SJSA1 (cell line): ENCODE data around the gene PIM3. TPM values are rescaled to one million over a fixed set of nuclear protein-coding genes. Genes with fewer than 3 reads are reported as not detected.

Experiments used
- DNase-seq, 2 experiments: peaks; one replicate each; pipeline ENCODE4 v3.0.0-alpha.2; 2015 to 2020; ENCODE audit warnings: low spot score in 2 of 2, low read depth in 1 of 2
- H3K27ac ChIP-seq: fragments of 250-450 bp; sonication (Bioruptor Pico); 2 replicates; pipeline ENCODE4 v1.5.1; 2020; ENCODE audit warnings: mild to moderate bottlenecking, moderate library complexity
- H3K27me3 ChIP-seq: fragments of 250-450 bp; sonication (Bioruptor Pico); replicated peaks from 2 replicates; pipeline ENCODE4 v1.5.1; 2020; ENCODE audit warnings: mild to moderate bottlenecking, moderate library complexity
- H3K36me3 ChIP-seq: fragments of 250-450 bp; sonication (Bioruptor Pico); 2 replicates; pipeline ENCODE4 v1.5.1; 2020; ENCODE audit warnings: mild to moderate bottlenecking
- H3K4me1 ChIP-seq: fragments of 250-450 bp; sonication (Bioruptor Pico); replicated peaks from 2 replicates; pipeline ENCODE4 v1.6.1; 2021; ENCODE audit warnings: mild to moderate bottlenecking
- H3K4me3 ChIP-seq: fragments of 250-450 bp; sonication (Bioruptor Pico); 2 replicates; pipeline ENCODE4 v1.5.1; 2020; ENCODE audit warnings: mild to moderate bottlenecking
- H3K9me3 ChIP-seq: fragments of 250-450 bp; sonication (Bioruptor Pico); replicated peaks from 2 replicates; pipeline ENCODE4 v1.5.1; 2020; ENCODE audit warnings: mild to moderate bottlenecking
- total RNA-seq: library from RNA; depleted of rRNA; stranded (reverse); fragments of >200 nt; shearing (Covaris generic); gene quantifications from 2 replicates; pipeline ENCODE4 v1.2.3, GENCODE V29; 2014; rRNA removed

The PIM3 gene
- 53.0 and 55.8 TPM in 2 replicates for total RNA-seq

- H3K4me1 ChIP-seq = peaks cover 33% of the 10 kb centered on the region
- peak; percentile 94 to 96 for DNase-seq
- H3K4me3 ChIP-seq = peak within 1 kb of the TSS; percentile 88
- H3K27ac ChIP-seq = peak within 1 kb of the TSS; percentile 92
- H3K27me3 ChIP-seq = no peaks in the 10 kb centered on the region
- no peaks in the 10 kb centered on the region for H3K9me3 ChIP-seq
- H3K36me3 ChIP-seq = peaks cover 45% of the 10 kb centered on the region
Observed at GRCh38 chr22:49960159-49961004, at the start of gene PIM3. TSS of gene PIM3 (plus strand) at chr22:49960772. CDS start at chr22:49960948, 176 bp downstream.

DNA sequence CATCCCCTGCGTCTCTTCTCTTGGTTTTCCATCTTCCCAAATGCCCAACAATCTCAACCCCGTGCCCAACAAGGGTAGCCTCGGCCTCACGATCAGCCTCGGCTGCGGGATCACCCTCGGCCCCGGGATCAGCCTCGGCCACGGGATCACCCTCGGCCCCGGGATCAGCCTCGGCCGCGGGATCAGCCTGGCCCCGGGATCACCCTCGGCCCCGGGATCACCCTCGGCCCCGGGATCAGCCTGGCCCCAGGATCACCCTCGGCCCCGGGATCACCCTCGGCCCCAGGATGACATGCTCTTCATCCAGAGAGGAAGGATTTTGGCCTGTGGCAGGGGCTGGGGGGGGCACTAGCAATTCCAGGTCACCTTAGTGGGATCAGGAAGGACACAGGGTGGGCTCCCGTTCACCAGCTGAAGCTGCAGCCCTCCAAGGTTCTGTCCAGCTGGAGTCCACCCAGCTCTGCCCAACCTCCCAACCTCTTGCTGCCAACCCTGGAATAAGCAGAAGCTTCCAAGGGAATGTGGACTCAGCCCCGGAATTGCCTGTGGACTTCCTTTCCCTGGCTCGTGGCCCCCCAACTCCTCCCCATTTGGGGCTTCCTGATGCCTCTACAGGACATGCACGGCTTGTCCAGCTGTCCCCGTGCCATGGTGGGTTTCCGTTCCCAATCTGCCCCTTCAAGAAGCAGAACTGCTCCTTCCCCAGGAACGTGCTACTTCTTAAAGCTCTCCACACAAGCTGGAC lies 48.5 kb upstream of the PIM3 start:
- no peak overlapping the region for H3K4me3 ChIP-seq
- H3K27me3 ChIP-seq = no peaks in the 10 kb centered on the region
- peaks cover 31% of the 10 kb centered on the region for H3K36me3 ChIP-seq
- H3K9me3 ChIP-seq = no peaks in the 10 kb centered on the region
- DNase-seq = no peak
- no peak overlapping the region for H3K27ac ChIP-seq
- H3K4me1 ChIP-seq = no peaks in the 10 kb centered on the region

GRCh38 chr22:49913026-49913425 lies 47.5 kb upstream of the PIM3 start:
- Histone ChIP-seq H3K9me3 (no peaks in the 10 kb centered on the region), H3K27me3 (no peaks in the 10 kb centered on the region), H3K36me3 (peaks cover 22% of the 10 kb centered on the region), H3K4me3 (no peak overlapping the region), H3K4me1 (no peaks in the 10 kb centered on the region), H3K27ac (no peak overlapping the region)
- DNase-seq = no peak

DNA sequence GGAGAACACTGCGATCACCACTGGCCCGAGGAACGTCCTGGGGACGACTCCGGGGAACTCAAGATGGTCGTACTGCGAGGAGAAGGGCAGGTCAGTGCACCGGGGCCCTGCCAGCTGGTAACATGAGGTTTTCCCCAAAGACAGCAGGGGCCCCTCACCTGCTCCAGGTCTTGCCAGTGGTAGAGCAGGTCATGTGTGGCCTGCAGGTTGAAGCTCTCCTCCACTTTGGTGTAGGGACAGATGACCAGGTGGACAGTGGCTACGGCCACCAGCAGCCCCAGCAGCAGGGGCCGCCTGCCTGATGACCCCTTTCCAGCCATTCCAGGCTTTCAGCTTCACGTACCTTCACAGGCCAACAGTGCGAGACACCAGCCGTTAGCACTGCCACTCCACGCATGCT lies 47.1 kb upstream of the PIM3 start:
- no peak for DNase-seq
- no peaks in the 10 kb centered on the region for H3K9me3 ChIP-seq
- no peaks in the 10 kb centered on the region for H3K4me1 ChIP-seq
- no peaks in the 10 kb centered on the region for H3K27me3 ChIP-seq
- peaks cover 22% of the 10 kb centered on the region for H3K36me3 ChIP-seq
- no peak overlapping the region for H3K4me3 ChIP-seq
- no peak overlapping the region for H3K27ac ChIP-seq

DNA sequence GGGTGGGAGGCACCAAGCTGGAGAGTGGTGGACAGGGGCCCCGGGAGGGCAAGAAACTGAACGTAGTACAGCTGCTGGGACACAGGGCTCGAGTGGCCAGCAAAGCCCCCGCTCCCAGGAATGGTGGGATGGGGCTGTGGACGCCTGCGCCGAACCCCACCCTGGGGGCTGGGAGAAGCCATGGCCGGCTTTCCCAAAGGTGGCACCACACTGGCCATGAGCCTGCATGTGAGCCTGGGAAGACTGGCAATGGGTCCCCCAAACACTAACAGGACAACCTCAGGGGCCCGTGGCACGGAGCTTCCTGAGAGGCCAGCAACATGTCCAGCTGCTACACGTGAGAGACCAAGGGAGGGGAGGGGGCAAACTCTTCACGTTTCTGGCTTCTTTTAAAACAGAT lies 46.3 kb upstream of the PIM3 start:
- no peaks in the 10 kb centered on the region for H3K27me3 ChIP-seq
- H3K36me3 ChIP-seq = peaks cover 20% of the 10 kb centered on the region
- H3K4me3 ChIP-seq = no peak overlapping the region
- no peak for DNase-seq
- peaks cover 4% of the 10 kb centered on the region for H3K4me1 ChIP-seq
- H3K9me3 ChIP-seq = no peaks in the 10 kb centered on the region
- H3K27ac ChIP-seq = no peak overlapping the region

- Histone ChIP-seq H3K27ac (no peak overlapping the region), H3K9me3 (no peaks in the 10 kb centered on the region), H3K4me3 (no peak overlapping the region), H3K27me3 (no peaks in the 10 kb centered on the region), H3K36me3 (peaks cover 27% of the 10 kb centered on the region), H3K4me1 (peaks cover 7% of the 10 kb centered on the region)
- DNase-seq = no peak
Observed at GRCh38 chr22:49915610-49916009, 45.0 kb upstream of the PIM3 start.

DNA sequence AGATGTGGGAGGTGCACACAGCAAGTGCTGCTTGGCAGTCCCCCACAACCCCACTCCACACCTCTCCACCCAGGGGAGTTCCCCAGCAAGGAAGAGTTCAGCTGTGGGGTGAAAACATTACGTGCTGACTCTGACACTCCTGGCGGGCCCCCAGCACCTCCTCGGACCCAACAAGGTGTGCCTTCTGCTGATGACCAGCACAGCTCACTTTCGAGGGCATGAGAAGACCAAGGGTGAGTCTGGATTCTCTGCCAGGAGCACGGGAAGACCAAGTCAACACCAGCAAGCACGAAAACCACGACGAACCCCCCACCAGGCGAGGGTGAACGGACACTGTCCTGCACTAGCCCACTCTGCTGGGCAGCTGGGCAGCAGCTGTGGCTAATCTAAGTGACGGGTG lies 43.7 kb upstream of the PIM3 start:
- Histone ChIP-seq H3K4me1 (peaks cover 7% of the 10 kb centered on the region), H3K4me3 (no peak overlapping the region), H3K9me3 (no peaks in the 10 kb centered on the region), H3K27me3 (no peaks in the 10 kb centered on the region), H3K36me3 (peaks cover 33% of the 10 kb centered on the region), H3K27ac (no peak overlapping the region)
- no peak for DNase-seq

GRCh38 chr22:49917974-49918910 lies 42.3 kb upstream of the PIM3 start, which contains the start of the genes ALG12 and CRELD2:
TSS of gene ALG12 (minus strand) at chr22:49918438. CDS start at chr22:49913765, 4,673 bp downstream.
TSS of gene CRELD2 (plus strand) at chr22:49918634. CDS start at chr22:49918770, 136 bp downstream.
- DNase-seq = peak; percentile 98 to 99
- peaks cover 24% of the 10 kb centered on the region for H3K36me3 ChIP-seq
- H3K4me1 ChIP-seq = peaks cover 7% of the 10 kb centered on the region
- no peaks in the 10 kb centered on the region for H3K9me3 ChIP-seq
- peak within 1 kb of the TSS; percentile 74 for H3K4me3 ChIP-seq
- peak within 1 kb of the TSS; percentile 71 for H3K27ac ChIP-seq
- H3K27me3 ChIP-seq = no peaks in the 10 kb centered on the region

- Histone ChIP-seq H3K27me3 (no peaks in the 10 kb centered on the region), H3K27ac (no peak overlapping the region), H3K4me3 (peak overlapping the region; percentile 74), H3K9me3 (no peaks in the 10 kb centered on the region), H3K4me1 (peaks cover 7% of the 10 kb centered on the region), H3K36me3 (peaks cover 21% of the 10 kb centered on the region)
- no peak for DNase-seq
Observed at GRCh38 chr22:49918911-49919881, 41.4 kb upstream of the PIM3 start.

DNA sequence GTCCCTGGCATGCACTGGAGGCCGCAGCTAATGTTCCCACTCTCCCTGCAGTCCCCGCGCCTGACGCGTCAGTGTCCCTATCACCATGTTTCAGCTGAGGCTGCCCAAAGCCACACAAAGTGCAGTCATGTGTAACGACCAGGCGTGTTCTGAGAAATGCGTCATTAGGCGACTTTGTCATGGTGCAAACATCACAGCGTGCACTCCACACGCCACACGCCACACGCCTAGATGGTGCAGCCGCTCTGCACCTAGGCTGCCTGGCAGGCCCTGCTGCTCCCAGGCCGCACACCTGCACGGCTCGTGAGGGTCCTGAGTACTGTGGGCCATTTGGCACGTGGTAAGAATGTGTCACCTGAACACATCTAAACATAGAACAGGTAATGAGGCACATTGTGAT lies 39.7 kb upstream of the PIM3 start:
- Histone ChIP-seq H3K27me3 (no peaks in the 10 kb centered on the region), H3K36me3 (peaks cover 21% of the 10 kb centered on the region), H3K4me3 (no peak overlapping the region), H3K4me1 (peaks cover 7% of the 10 kb centered on the region), H3K27ac (no peak overlapping the region), H3K9me3 (no peaks in the 10 kb centered on the region)
- no peak for DNase-seq

- Histone ChIP-seq H3K9me3 (no peaks in the 10 kb centered on the region), H3K27me3 (no peaks in the 10 kb centered on the region), H3K36me3 (peaks cover 21% of the 10 kb centered on the region), H3K27ac (no peak overlapping the region), H3K4me1 (peaks cover 7% of the 10 kb centered on the region), H3K4me3 (no peak overlapping the region)
- no peak for DNase-seq
Observed at GRCh38 chr22:49921508-49922278, 38.9 kb upstream of the PIM3 start.

GRCh38 chr22:49922484-49922883 lies 38.1 kb upstream of the PIM3 start:
- no peaks in the 10 kb centered on the region for H3K27me3 ChIP-seq
- H3K36me3 ChIP-seq = peaks cover 21% of the 10 kb centered on the region
- H3K27ac ChIP-seq = no peak overlapping the region
- no peaks in the 10 kb centered on the region for H3K9me3 ChIP-seq
- peaks cover 7% of the 10 kb centered on the region for H3K4me1 ChIP-seq
- DNase-seq = no peak
- no peak overlapping the region for H3K4me3 ChIP-seq
